ENCODE data around the gene HLA-DRB5.
"Not testable (repeated sequence)": the region's sequence is repeated elsewhere in the genome, so short reads cannot be mapped to it uniquely, and the experiment has no call there.

The HLA-DRB5 gene

GRCh38 chr6:32501016-32501415, 29.1 kb downstream of the HLA-DRB5 start:
- no peak for DNase-seq (ENCODE audit: low spot score)

- no peak for DNase-seq (ENCODE audit: low spot score)
Measured at GRCh38 chr6:32492351-32492750, 37.7 kb downstream of the HLA-DRB5 start.

- no peak for DNase-seq (ENCODE audit: low spot score)
Measured at GRCh38 chr6:32491700-32492099, 38.4 kb downstream of the HLA-DRB5 start.

DNA sequence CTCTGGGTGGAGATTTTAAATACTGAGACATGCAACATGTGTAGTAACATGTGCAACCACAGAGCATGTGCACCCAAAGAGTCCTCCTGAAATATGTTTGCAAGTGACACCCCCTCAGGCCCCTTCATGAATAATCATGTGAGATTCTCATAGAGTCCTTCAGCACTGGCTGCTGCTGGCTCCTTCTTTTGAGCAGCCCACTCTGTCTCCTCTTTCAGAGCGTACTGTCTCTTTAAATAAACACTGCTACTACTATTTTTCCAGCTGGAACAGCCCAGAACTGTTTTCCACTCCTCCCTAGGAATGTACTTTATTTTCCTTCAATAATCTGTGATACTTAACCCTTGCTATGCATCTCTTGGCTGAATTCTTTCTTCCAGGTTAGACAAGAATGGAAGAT, 42.0 kb downstream of the HLA-DRB5 start:
- no peak for DNase-seq (ENCODE audit: low spot score)

DNA sequence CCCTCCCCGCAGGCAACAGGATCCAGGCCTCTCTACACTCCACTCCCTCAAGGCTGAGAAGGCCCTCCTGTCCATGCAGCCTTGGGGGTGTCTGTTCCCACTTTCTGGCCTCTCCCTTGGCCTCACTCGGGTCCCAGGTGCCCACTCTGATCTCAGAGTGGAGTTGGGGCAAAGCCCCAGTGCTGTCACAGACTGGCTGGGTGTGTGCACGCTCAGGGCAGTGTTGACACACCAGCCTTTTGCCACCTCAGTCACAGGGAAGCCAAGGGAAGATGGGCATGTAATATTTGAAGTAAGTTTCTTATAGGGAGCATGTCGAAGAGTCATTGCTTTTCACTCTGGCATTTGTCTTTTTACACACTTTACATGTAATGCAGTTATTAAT, 45.5 kb downstream of the HLA-DRB5 start:
- DNase-seq (ENCODE audit: low spot score) = no peak

DNA sequence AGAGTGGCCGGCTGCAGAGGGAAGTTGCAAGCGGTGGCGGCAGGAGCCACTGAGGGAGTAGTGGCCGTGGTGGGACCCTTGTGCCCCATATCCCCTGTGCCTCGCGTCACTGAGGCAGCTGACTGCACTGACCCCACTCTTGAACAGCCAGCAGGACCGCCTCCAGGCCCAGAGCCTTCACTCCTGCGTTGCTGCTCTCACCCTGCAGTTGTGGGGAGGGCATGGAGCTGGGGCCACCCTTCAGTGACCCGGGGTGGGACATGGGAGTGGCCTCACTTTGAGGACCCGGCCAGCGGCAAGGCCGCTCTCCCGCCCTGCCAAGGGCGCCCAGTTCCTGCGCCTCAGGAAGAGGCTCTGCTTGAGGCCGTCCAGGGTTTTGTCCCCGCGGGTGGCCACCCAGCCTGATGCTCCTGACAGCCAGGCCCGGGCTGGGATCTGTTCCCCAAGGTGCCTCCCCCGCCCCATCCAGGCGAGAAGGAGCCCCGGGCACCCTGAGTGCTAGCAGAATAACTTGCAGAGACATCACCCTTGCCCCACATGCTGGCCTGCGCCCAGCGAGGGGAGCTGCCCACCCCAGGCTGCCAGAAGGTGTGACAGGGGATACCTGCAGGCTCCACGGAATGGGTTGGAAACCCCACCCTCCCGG, 46.0 kb downstream of the HLA-DRB5 start:
- DNase-seq (ENCODE audit: low spot score) = no peak

DNA sequence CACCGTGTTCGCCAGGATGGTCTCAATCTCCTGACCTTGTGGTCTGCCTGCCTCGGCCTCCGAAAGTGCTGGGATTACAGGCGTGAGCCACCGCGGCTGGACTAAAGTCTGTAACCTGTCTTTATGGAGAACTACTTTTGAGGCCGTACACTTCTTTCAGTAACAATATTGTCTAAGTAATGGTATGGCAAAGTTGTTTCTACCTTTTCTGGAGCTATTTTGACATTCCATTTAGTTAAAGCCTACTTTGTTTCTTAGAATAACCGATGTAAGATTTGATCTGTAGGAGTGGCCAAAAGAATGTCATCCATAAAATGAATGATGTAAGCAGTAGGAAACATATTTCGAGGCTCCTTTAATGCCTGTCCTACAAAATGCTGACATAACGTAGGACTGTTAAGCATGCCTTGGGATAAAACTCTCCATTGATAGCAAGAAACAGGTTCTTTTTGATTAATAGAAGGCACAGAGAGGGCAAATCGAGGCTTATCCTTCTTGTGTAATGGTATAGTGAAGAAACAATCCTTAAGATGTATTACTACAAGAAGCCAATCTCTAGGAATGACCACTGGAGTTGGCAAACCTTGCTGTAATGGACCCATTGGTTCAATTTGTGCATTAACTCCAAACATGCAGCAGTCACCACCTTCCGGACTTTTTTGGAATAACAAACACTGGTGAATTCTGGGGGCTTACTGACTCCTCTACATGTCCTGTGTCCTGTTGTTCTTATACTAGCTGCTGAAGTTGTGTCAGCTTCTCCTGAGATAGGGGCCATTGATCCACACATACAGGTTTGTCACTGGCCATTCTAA, 54.5 kb downstream of the HLA-DRB5 start:
- no peak for DNase-seq (ENCODE audit: low spot score)

- not testable (repeated sequence) for DNase-seq (ENCODE audit: low spot score)
Measured at GRCh38 chr6:32473376-32474348, 56.4 kb downstream of the HLA-DRB5 start.

- no peak for DNase-seq (ENCODE audit: low spot score)
Measured at GRCh38 chr6:32472781-32473375, 57.2 kb downstream of the HLA-DRB5 start.

DNA sequence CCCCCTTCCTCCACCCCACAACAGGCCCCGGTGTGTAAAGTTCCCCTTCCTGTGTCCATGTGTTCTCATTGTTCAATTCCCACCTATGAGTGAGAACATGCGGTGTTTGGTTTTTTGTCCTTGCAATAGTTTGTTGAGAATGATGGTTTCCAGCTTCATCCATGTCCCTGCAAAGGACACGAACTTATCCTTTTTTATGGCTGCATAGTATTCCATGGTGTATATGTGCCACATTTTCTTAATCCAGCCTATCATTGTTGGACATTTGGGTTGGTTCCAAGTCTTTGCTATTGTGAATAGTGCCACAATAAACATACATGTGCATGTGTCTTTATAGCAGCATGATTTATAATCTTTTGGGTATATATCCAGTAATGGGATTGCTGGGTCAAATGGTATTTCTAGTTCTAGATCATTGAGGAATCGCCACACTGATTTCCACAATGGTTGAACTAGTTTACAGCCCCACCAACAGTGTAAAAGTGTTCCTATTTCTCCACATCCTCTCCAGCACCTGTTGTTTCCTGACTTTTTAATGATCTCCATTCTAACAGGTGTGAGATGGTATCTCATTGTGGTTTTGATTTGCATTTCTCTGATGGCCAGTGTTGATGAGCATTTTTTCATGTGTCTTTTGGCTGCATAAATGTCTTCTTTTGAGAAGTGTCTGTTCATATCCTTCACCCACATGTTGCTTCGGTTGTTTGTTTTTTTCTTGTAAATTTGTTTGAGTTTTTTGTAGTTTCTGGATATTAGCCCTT, 62.2 kb downstream of the HLA-DRB5 start:
- not testable (repeated sequence) for DNase-seq (ENCODE audit: low spot score)
